GM23338 (cell line): ENCODE results near the gene ADD3.

Source experiments
- CREB1 ChIP-seq: fragments of 250-450 bp; sonication (Bioruptor Pico); IDR thresholded peaks from 2 replicates; pipeline ENCODE4 v1.5.0; 2020; ENCODE audit warnings: low read depth, mild to moderate bottlenecking, moderate library complexity
- CTCF ChIP-seq, 2 experiments: fragments of 200-600 bp in 1 of 2; sonication (generic) in 1 of 2; conservative IDR thresholded peaks; 2 replicates each; pipeline versions ENCODE4 v1.5.1 to v1.6.1; 2016 to 2017; ENCODE audit warnings: antibody characterized with exemption in 2 of 2, low read depth in 2 of 2, mild to moderate bottlenecking in 2 of 2, moderate library complexity in 1 of 2
- EZH2 ChIP-seq: fragments of 200-600 bp; sonication (generic); IDR thresholded peaks from one replicate; pipeline ENCODE4 v1.8.0; 2017; ENCODE audit warnings: antibody characterized with exemption, mild to moderate bottlenecking, low read depth; ENCODE audit not compliant: unreplicated experiment
- JUNB ChIP-seq: IDR thresholded peaks from one replicate; pipeline ENCODE4 v1.6.1; 2016; ENCODE audit warnings: antibody characterized with exemption; ENCODE audit not compliant: unreplicated experiment
- POLR2AphosphoS5 ChIP-seq: IDR thresholded peaks from 2 replicates; pipeline ENCODE4 v1.6.1; 2016; ENCODE audit warnings: antibody characterized with exemption, low read depth
- REST ChIP-seq: IDR thresholded peaks from one replicate; pipeline ENCODE4 v1.6.1; 2018; ENCODE audit warnings: antibody characterized with exemption; ENCODE audit not compliant: unreplicated experiment

- TF ChIP-seq POLR2AphosphoS5 = no peak
- TF ChIP-seq JUNB = no peak
- TF ChIP-seq EZH2 = no peak
- TF ChIP-seq CTCF (conservative IDR thresholded peaks at IDR 0.05; ENCODE audit: low read depth in 2 of 2) = no peak
- no peak for TF ChIP-seq REST
- TF ChIP-seq CREB1 (CRISPR knock-in tag) = no peak
Observed at GRCh38 chr10:110040767-110041478, 33.1 kb downstream of the ADD3 start.
